GM23338 (cell line): Measurements from ENCODE around the gene PBX3.

Experiments
- CREB1 ChIP-seq: fragments of 250-450 bp; sonication (Bioruptor Pico); IDR thresholded peaks from 2 replicates; pipeline ENCODE4 v1.5.0; 2020; ENCODE audit warnings: low read depth, mild to moderate bottlenecking, moderate library complexity
- CTCF ChIP-seq, 2 experiments: fragments of 200-600 bp in 1 of 2; sonication (generic) in 1 of 2; conservative IDR thresholded peaks; 2 replicates each; pipeline versions ENCODE4 v1.5.1 to v1.6.1; 2016 to 2017; ENCODE audit warnings: antibody characterized with exemption in 2 of 2, low read depth in 2 of 2, mild to moderate bottlenecking in 2 of 2, moderate library complexity in 1 of 2
- ETS1 ChIP-seq: IDR thresholded peaks from 2 replicates; pipeline ENCODE4 v1.6.1; 2016; ENCODE audit warnings: antibody characterized with exemption
- EZH2 ChIP-seq: fragments of 200-600 bp; sonication (generic); IDR thresholded peaks from one replicate; pipeline ENCODE4 v1.8.0; 2017; ENCODE audit warnings: antibody characterized with exemption, mild to moderate bottlenecking, low read depth; ENCODE audit not compliant: unreplicated experiment
- EZH2phosphoT487 ChIP-seq: fragments of 200-600 bp; sonication (generic); IDR thresholded peaks from one replicate; pipeline ENCODE4 v1.8.1; 2018; ENCODE audit warnings: antibody characterized with exemption; ENCODE audit not compliant: unreplicated experiment
- JUNB ChIP-seq: IDR thresholded peaks from one replicate; pipeline ENCODE4 v1.6.1; 2016; ENCODE audit warnings: antibody characterized with exemption; ENCODE audit not compliant: unreplicated experiment
- NANOG ChIP-seq: IDR thresholded peaks from 2 replicates; pipeline ENCODE4 v1.6.1; 2016; ENCODE audit warnings: antibody characterized with exemption, borderline replicate concordance
- POLR2AphosphoS5 ChIP-seq: IDR thresholded peaks from 2 replicates; pipeline ENCODE4 v1.6.1; 2016; ENCODE audit warnings: antibody characterized with exemption, low read depth
- REST ChIP-seq: IDR thresholded peaks from one replicate; pipeline ENCODE4 v1.6.1; 2018; ENCODE audit warnings: antibody characterized with exemption; ENCODE audit not compliant: unreplicated experiment
- STAT1 ChIP-seq: IDR thresholded peaks from one replicate; pipeline ENCODE4 v1.6.1; 2016; ENCODE audit warnings: antibody characterized with exemption; ENCODE audit not compliant: unreplicated experiment
- ZNF114 ChIP-seq: fragments of 250-450 bp; sonication (Bioruptor Pico); IDR thresholded peaks from 2 replicates; pipeline ENCODE4 v1.5.0; 2020; ENCODE audit warnings: mild to moderate bottlenecking, moderate library complexity
- ZNF331 ChIP-seq: fragments of 250-450 bp; sonication (Bioruptor Pico); IDR thresholded peaks from 2 replicates; pipeline ENCODE4 v1.5.0; 2020; ENCODE audit warnings: low read depth, mild to moderate bottlenecking, moderate library complexity
- ZNF462 ChIP-seq: fragments of 250-450 bp; sonication (Bioruptor Pico); IDR thresholded peaks from 2 replicates; pipeline ENCODE4 v1.5.0; 2020; ENCODE audit warnings: mild to moderate bottlenecking, moderate library complexity

- TF ChIP-seq POLR2AphosphoS5 (no peak), CTCF (conservative IDR thresholded peaks at IDR 0.05; ENCODE audit: low read depth in 2 of 2) (no peak), REST (no peak), EZH2 (no peak), CREB1 (no peak), JUNB (no peak), EZH2phosphoT487 (no peak), ZNF331 (CRISPR knock-in tag) (no peak), STAT1 (no peak), ZNF114 (no peak), ETS1 (no peak), NANOG (no peak), ZNF462 (no peak)
Observed at GRCh38 chr9:125997196-125997823, 250.1 kb downstream of the PBX3 start.
